Activated CD8-positive, alpha-beta T cell treated with anti-CD3 and anti-CD28 coated beads, Interleukin-2, amount 10 ng/mL, durations not matched to agents 7 days and 5 days (primary cell): ENCODE data around the gene FOXN1. TPM values are rescaled to one million over a fixed set of nuclear protein-coding genes. Genes with fewer than 3 reads are reported as not detected.

ENCODE experiments used
- ATAC-seq: fragments of 150-1000 bp; cut with Tn5 transposase; one replicate; pipeline ENCODE4 v1.10.0; 2021; ENCODE audit warnings: moderate library complexity
- CTCF ChIA-PET: fragments of 350-600 bp; sonication (Branson Sonifier 250); formaldehyde crosslinking; loops from one replicate; lab custom pipeline; 2021; ENCODE audit warnings: antibody characterized with exemption; lab: Charles Lee
- POLR2A ChIA-PET: fragments of 350-600 bp; sonication (Branson Sonifier 250); formaldehyde crosslinking; loops from one replicate; lab custom pipeline; 2021; ENCODE audit warnings: antibody characterized with exemption; lab: Charles Lee
- DNase-seq: peaks from one replicate; pipeline ENCODE4 v3.0.0-alpha.2; 2020
- H3K27ac Mint-ChIP-seq: one replicate; pipeline ENCODE4 v1.8.0; 2021; ENCODE audit warnings: mild to moderate bottlenecking, mixed read lengths
- H3K27me3 Mint-ChIP-seq: one replicate; pipeline ENCODE4 v1.8.0; 2021; ENCODE audit warnings: low read depth, mixed read lengths
- H3K36me3 Mint-ChIP-seq: one replicate; pipeline ENCODE4 v1.8.0; 2021; ENCODE audit warnings: low read depth, mixed read lengths
- H3K4me1 Mint-ChIP-seq: one replicate; pipeline ENCODE4 v1.8.0; 2021; ENCODE audit warnings: low read depth, mixed read lengths
- H3K4me3 Mint-ChIP-seq: one replicate; pipeline ENCODE4 v1.8.0; 2021; ENCODE audit warnings: mild to moderate bottlenecking, mixed read lengths
- H3K9me3 Mint-ChIP-seq: one replicate; pipeline ENCODE4 v1.8.0; 2022; ENCODE audit warnings: mixed read lengths; ENCODE audit not compliant: insufficient read depth
- total RNA-seq, 2 experiments: library from RNA; stranded (reverse); gene quantifications; one replicate each; pipeline ENCODE4 v1.2.3, GENCODE V29; 2021

The FOXN1 gene
- total RNA-seq, 2 experiments from 2014 or later: not detected

- Mint-ChIP-seq H3K27ac (no peak overlapping the region), H3K36me3 (no peaks in the 10 kb centered on the region), H3K9me3 (no peaks in the 10 kb centered on the region), H3K27me3 (peaks cover 2% of the 10 kb centered on the region), H3K4me1 (peaks cover 7% of the 10 kb centered on the region), H3K4me3 (no peak overlapping the region)
- CTCF ChIA-PET: no interaction called here
- ATAC-seq: no peak
- POLR2A ChIA-PET: no interaction called here
- no peak for DNase-seq
Observed at GRCh38 chr17:28480799-28481571, 25.2 kb upstream of the FOXN1 start.

- ChIA-PET POLR2A (no interaction called here), CTCF (interaction anchor here (1.3 kb wide), 1 partner anchor 53 kb away, joined by 3 read pairs; no protein-coding TSS in a partner anchor)
- H3K9me3 Mint-ChIP-seq: no peaks in the 10 kb centered on the region
- peaks cover 5% of the 10 kb centered on the region for H3K4me1 Mint-ChIP-seq
- no peaks in the 10 kb centered on the region for H3K27me3 Mint-ChIP-seq
- H3K27ac Mint-ChIP-seq: no peak overlapping the region
- H3K36me3 Mint-ChIP-seq: no peaks in the 10 kb centered on the region
- H3K4me3 Mint-ChIP-seq: no peak overlapping the region
- ATAC-seq (no peak), DNase-seq (no peak)
Observed at GRCh38 chr17:28482551-28483199, 23.5 kb upstream of the FOXN1 start.

- Mint-ChIP-seq H3K4me1 (peaks cover 5% of the 10 kb centered on the region), H3K4me3 (no peak overlapping the region), H3K36me3 (no peaks in the 10 kb centered on the region), H3K27ac (no peak overlapping the region), H3K9me3 (no peaks in the 10 kb centered on the region), H3K27me3 (no peaks in the 10 kb centered on the region)
- CTCF ChIA-PET: interaction anchor here (0.9 to 1.3 kb wide), 3 partner anchors 11 to 68 kb away, joined by 3 to 4 read pairs (median 3); no protein-coding TSS in a partner anchor
- ATAC-seq (no peak), DNase-seq (no peak)
- POLR2A ChIA-PET: no interaction called here
Observed at GRCh38 chr17:28484296-28484695, 21.9 kb upstream of the FOXN1 start.

GRCh38 chr17:28485049-28485448 lies 21.1 kb upstream of the FOXN1 start:
- ChIA-PET POLR2A (no interaction called here), CTCF (interaction anchor here (0.9 to 1.4 kb wide), 3 partner anchors 10 to 69 kb away, joined by 3 to 4 read pairs (median 4); no protein-coding TSS in a partner anchor)
- DNase-seq (no peak), ATAC-seq (no peak)
- H3K27ac Mint-ChIP-seq: no peak overlapping the region
- H3K4me3 Mint-ChIP-seq: no peak overlapping the region
- peaks cover 5% of the 10 kb centered on the region for H3K4me1 Mint-ChIP-seq
- H3K9me3 Mint-ChIP-seq: no peaks in the 10 kb centered on the region
- no peaks in the 10 kb centered on the region for H3K27me3 Mint-ChIP-seq
- no peaks in the 10 kb centered on the region for H3K36me3 Mint-ChIP-seq

- Mint-ChIP-seq H3K4me1 (peaks cover 5% of the 10 kb centered on the region), H3K27me3 (peaks cover 2% of the 10 kb centered on the region), H3K9me3 (no peaks in the 10 kb centered on the region), H3K27ac (no peak overlapping the region), H3K36me3 (no peaks in the 10 kb centered on the region), H3K4me3 (no peak overlapping the region)
- POLR2A ChIA-PET: no interaction called here
- DNase-seq: no peak
- CTCF ChIA-PET: interaction anchor here (0.7 to 1.3 kb wide), 3 partner anchors 52 to 125 kb away, joined by 3 to 5 read pairs (median 4); no protein-coding TSS in a partner anchor
- no peak for ATAC-seq
Observed at GRCh38 chr17:28487881-28488532, 18.1 kb upstream of the FOXN1 start.

GRCh38 chr17:28488533-28489276 lies 17.4 kb upstream of the FOXN1 start:
- Mint-ChIP-seq H3K27me3 (peaks cover 2% of the 10 kb centered on the region), H3K27ac (no peak overlapping the region), H3K9me3 (no peaks in the 10 kb centered on the region), H3K36me3 (no peaks in the 10 kb centered on the region), H3K4me3 (no peak overlapping the region), H3K4me1 (peaks cover 5% of the 10 kb centered on the region)
- POLR2A ChIA-PET: no interaction called here
- ATAC-seq (no peak), DNase-seq (no peak)
- CTCF ChIA-PET: interaction anchor here (0.7 to 1.2 kb wide), 2 partner anchors 51 to 124 kb away, joined by 3 to 4 read pairs; no protein-coding TSS in a partner anchor

- no peak for ATAC-seq
- Mint-ChIP-seq H3K4me3 (no peak overlapping the region), H3K36me3 (no peaks in the 10 kb centered on the region), H3K27ac (no peak overlapping the region), H3K9me3 (no peaks in the 10 kb centered on the region), H3K4me1 (no peaks in the 10 kb centered on the region), H3K27me3 (peaks cover 2% of the 10 kb centered on the region)
- CTCF ChIA-PET: interaction anchor here (1.0 kb wide), 1 partner anchor 11 kb away, joined by 3 read pairs; no protein-coding TSS in a partner anchor
- POLR2A ChIA-PET: no interaction called here
- no peak for DNase-seq
Observed at GRCh38 chr17:28491286-28491685, 14.9 kb upstream of the FOXN1 start.

GRCh38 chr17:28491860-28492259 lies 14.3 kb upstream of the FOXN1 start:
- Mint-ChIP-seq H3K36me3 (no peaks in the 10 kb centered on the region), H3K27me3 (peaks cover 2% of the 10 kb centered on the region), H3K9me3 (no peaks in the 10 kb centered on the region), H3K27ac (no peak overlapping the region), H3K4me1 (no peaks in the 10 kb centered on the region), H3K4me3 (no peak overlapping the region)
- no peak for ATAC-seq
- DNase-seq: no peak
- CTCF ChIA-PET: interaction anchor here (0.9 to 1.6 kb wide), 3 partner anchors 43 to 109 kb away, joined by 3 read pairs; no protein-coding TSS in a partner anchor
- POLR2A ChIA-PET: no interaction called here

- Mint-ChIP-seq H3K4me3 (no peak overlapping the region), H3K27ac (peak overlapping the region; percentile 19), H3K4me1 (no peaks in the 10 kb centered on the region), H3K9me3 (no peaks in the 10 kb centered on the region), H3K27me3 (peaks cover 2% of the 10 kb centered on the region), H3K36me3 (no peaks in the 10 kb centered on the region)
- DNase-seq (no peak), ATAC-seq (no peak)
- CTCF ChIA-PET: interaction anchor here (0.9 to 1.6 kb wide), 5 partner anchors 43 to 108 kb away, joined by 3 to 5 read pairs (median 3); no protein-coding TSS in a partner anchor
- POLR2A ChIA-PET: no interaction called here
Observed at GRCh38 chr17:28492352-28493310, 13.5 kb upstream of the FOXN1 start.

GRCh38 chr17:28493460-28493859 lies 12.7 kb upstream of the FOXN1 start:
- ChIA-PET CTCF (interaction anchor here (1.0 to 2.6 kb wide), 7 partner anchors 10 to 120 kb away, joined by 3 to 16 read pairs (median 4); no protein-coding TSS in a partner anchor), POLR2A (no interaction called here)
- no peak for DNase-seq
- no peak overlapping the region for H3K27ac Mint-ChIP-seq
- no peaks in the 10 kb centered on the region for H3K9me3 Mint-ChIP-seq
- H3K36me3 Mint-ChIP-seq: no peaks in the 10 kb centered on the region
- H3K27me3 Mint-ChIP-seq: peaks cover 2% of the 10 kb centered on the region
- H3K4me3 Mint-ChIP-seq: no peak overlapping the region
- no peaks in the 10 kb centered on the region for H3K4me1 Mint-ChIP-seq
- no peak for ATAC-seq
